ENCODE measurements around the gene ATP2C1. TPM values are rescaled to one million over a fixed set of nuclear protein-coding genes. Genes with fewer than 3 reads are reported as not detected.
A peak's percentile ranks its signal among the peaks of the same experiment; 100 is the strongest.

ATP2C1 gene
- total RNA-seq, 1 experiment from 2014 or later: 34.0 TPM

GRCh38 chr3:130956281-130956680 is 62.4 kb downstream of the ATP2C1 start:
- peaks cover 18% of the 10 kb centered on the region for H3K4me1 ChIP-seq (ENCODE audit: insufficient read depth, low read length)
- CTCF ChIA-PET: no interaction called here
- H3K9me3 ChIP-seq (ENCODE audit: low read length): no peaks in the 10 kb centered on the region
- H3K4me3 ChIP-seq (ENCODE audit: low read length): no peak overlapping the region
- H4K20me1 ChIP-seq (ENCODE audit: low read length): no peaks in the 10 kb centered on the region
- H3K4me2 ChIP-seq (ENCODE audit: low read length): 0 out of 2 replicates have a peak overlapping the region, but pooled peaks have one; percentile 1
- TF ChIP-seq EZH2 (IDR thresholded peaks at IDR 0.05; ENCODE audit: low read length, unreplicated experiment): no peak
- no peak for TF ChIP-seq EZH2phosphoT487 (IDR thresholded peaks at IDR 0.05; ENCODE audit: borderline replicate concordance, low read length)
- TF ChIP-seq CTCF (conservative IDR thresholded peaks at IDR 0.05; ENCODE audit: low read depth, low read length): no peak
- POLR2A ChIA-PET (ENCODE audit: unreplicated experiment): no interaction called here
- H2AFZ ChIP-seq (ENCODE audit: low read length): no peak overlapping the region
- no TSS peak for BruUV-seq (replicated peaks)
- peaks cover 11% of the 10 kb centered on the region; the same call in 1 of the 2 replicates for H3K36me3 ChIP-seq (ENCODE audit: low read depth, low read length)
- peak; percentile 55 for ATAC-seq
- H3F3A ChIP-seq (ENCODE audit: low read length, unreplicated experiment): no peaks in the 10 kb centered on the region
- H3K9me2 ChIP-seq (replicated peaks; ENCODE audit: low read length): no peaks in the 10 kb centered on the region
- no peaks in the 10 kb centered on the region for H3K79me2 ChIP-seq (ENCODE audit: low read length)
- no peaks in the 10 kb centered on the region for H3K27me3 ChIP-seq (ENCODE audit: low read length)
- H3K9ac ChIP-seq (ENCODE audit: low read length): peak overlapping the region; percentile 54
- peak overlapping the region; percentile 72 for H3K27ac ChIP-seq (ENCODE audit: low read length)
- DNase-seq: peak; percentile 22
- intact Hi-C loops (cut with micrococcal nuclease): loop anchor here (1.0 to 2.0 kb wide), 2 partner anchors 8 to 51 kb away; no protein-coding TSS in a partner anchor

GRCh38 chr3:130956721-130957120 is 62.8 kb downstream of the ATP2C1 start:
- no peaks in the 10 kb centered on the region for H3K27me3 ChIP-seq (ENCODE audit: low read length)
- peaks cover 18% of the 10 kb centered on the region for H3K4me1 ChIP-seq (ENCODE audit: insufficient read depth, low read length)
- H3F3A ChIP-seq (ENCODE audit: low read length, unreplicated experiment): no peaks in the 10 kb centered on the region
- H3K9me2 ChIP-seq (replicated peaks; ENCODE audit: low read length): no peaks in the 10 kb centered on the region
- no peak for DNase-seq
- intact Hi-C loops (cut with micrococcal nuclease): loop anchor here (1.0 to 2.0 kb wide), 2 partner anchors 8 to 52 kb away; no protein-coding TSS in a partner anchor
- H2AFZ ChIP-seq (ENCODE audit: low read length): no peak overlapping the region
- H3K9me3 ChIP-seq (ENCODE audit: low read length): no peaks in the 10 kb centered on the region
- peak overlapping the region; percentile 1; the same call in 1 of the 2 replicates for H3K4me2 ChIP-seq (ENCODE audit: low read length)
- H3K9ac ChIP-seq (ENCODE audit: low read length): peak overlapping the region; percentile 32; the same call in 1 of the 2 replicates
- H3K27ac ChIP-seq (ENCODE audit: low read length): peak overlapping the region; percentile 72
- no peaks in the 10 kb centered on the region for H3K79me2 ChIP-seq (ENCODE audit: low read length)
- BruUV-seq (replicated peaks): no TSS peak
- H4K20me1 ChIP-seq (ENCODE audit: low read length): no peaks in the 10 kb centered on the region
- TF ChIP-seq EZH2 (IDR thresholded peaks at IDR 0.05; ENCODE audit: low read length, unreplicated experiment) (no peak), CTCF (conservative IDR thresholded peaks at IDR 0.05; ENCODE audit: low read depth, low read length) (no peak), EZH2phosphoT487 (IDR thresholded peaks at IDR 0.05; ENCODE audit: borderline replicate concordance, low read length) (no peak)
- peak; percentile 15; the same call in 1 of the 2 replicates for ATAC-seq
- ChIA-PET CTCF (no interaction called here), POLR2A (ENCODE audit: unreplicated experiment) (no interaction called here)
- no peak overlapping the region for H3K4me3 ChIP-seq (ENCODE audit: low read length)
- peaks cover 14% of the 10 kb centered on the region; the same call in 1 of the 2 replicates for H3K36me3 ChIP-seq (ENCODE audit: low read depth, low read length)

- Histone ChIP-seq H3K27me3 (ENCODE audit: low read length) (no peaks in the 10 kb centered on the region), H3K9ac (ENCODE audit: low read length) (no peak overlapping the region), H3F3A (ENCODE audit: low read length, unreplicated experiment) (no peaks in the 10 kb centered on the region), H3K4me3 (ENCODE audit: low read length) (no peak overlapping the region), H3K4me2 (ENCODE audit: low read length) (no peak overlapping the region), H3K79me2 (ENCODE audit: low read length) (no peaks in the 10 kb centered on the region), H3K9me3 (ENCODE audit: low read length) (no peaks in the 10 kb centered on the region), H2AFZ (ENCODE audit: low read length) (no peak overlapping the region), H3K36me3 (ENCODE audit: low read depth, low read length) (peaks cover 16% of the 10 kb centered on the region), H3K4me1 (ENCODE audit: insufficient read depth, low read length) (peaks cover 39% of the 10 kb centered on the region), H3K27ac (ENCODE audit: low read length) (no peak overlapping the region), H3K9me2 (replicated peaks; ENCODE audit: low read length) (no peaks in the 10 kb centered on the region), H4K20me1 (ENCODE audit: low read length) (no peaks in the 10 kb centered on the region)
- intact Hi-C loops (cut with micrococcal nuclease): loop anchor here (5.0 kb wide), 1 partner anchor 67 kb away; the partner anchor contains the start of genes ASTE1 and NEK11
- CTCF ChIA-PET: no interaction called here
- no peak for DNase-seq
- no TSS peak for BruUV-seq (replicated peaks)
- no peak for ATAC-seq
- TF ChIP-seq EZH2 (IDR thresholded peaks at IDR 0.05; ENCODE audit: low read length, unreplicated experiment) (no peak), CTCF (conservative IDR thresholded peaks at IDR 0.05; ENCODE audit: low read depth, low read length) (no peak), EZH2phosphoT487 (IDR thresholded peaks at IDR 0.05; ENCODE audit: borderline replicate concordance, low read length) (no peak)
- POLR2A ChIA-PET (ENCODE audit: unreplicated experiment): no interaction called here
Observed at GRCh38 chr3:130960139-130960795, 66.4 kb downstream of the ATP2C1 start.

Measured in PC-3 (cell line).